AG09319 (cell line): ENCODE results near the gene TDRD1.

Source experiments
- DNase-seq: peaks from one replicate; pipeline ENCODE4 v3.0.0-alpha.2; 2010; ENCODE audit warnings: low read depth; ENCODE audit errors: extremely low read depth
- CTCF ChIP-seq: IDR thresholded peaks from 2 replicates; pipeline ENCODE4 v1.5.1; 2011; ENCODE audit warnings: low read depth, mild to moderate bottlenecking, inconsistent platforms, low read length, moderate library complexity

The TDRD1 gene

GRCh38 chr10:114232561-114233176 is 53.5 kb downstream of the TDRD1 start:
- no peak for TF ChIP-seq CTCF
- no peak for DNase-seq

DNA sequence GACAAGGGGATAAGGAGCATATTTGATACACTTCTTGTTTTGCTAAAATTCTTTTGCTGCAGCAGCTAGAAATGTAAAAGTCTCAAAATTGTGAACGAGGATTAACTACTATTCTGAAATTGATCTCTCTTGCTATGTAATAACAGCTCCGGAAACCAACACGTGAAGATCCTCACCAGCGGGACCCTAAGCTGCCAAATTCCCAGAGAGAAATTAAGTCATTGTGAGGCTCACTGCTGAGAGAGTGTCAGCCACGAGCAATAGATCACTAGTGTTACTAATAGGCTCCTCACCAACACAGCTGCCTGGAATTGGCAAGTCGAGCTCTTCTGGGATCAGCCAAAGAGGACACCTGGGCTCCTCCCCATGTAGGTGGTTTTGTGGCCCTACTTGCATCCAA is 54.3 kb downstream of the TDRD1 start:
- TF ChIP-seq CTCF: no peak
- no peak for DNase-seq

- no peak for DNase-seq
Measured at GRCh38 chr10:114234132-114234531, 55.0 kb downstream of the TDRD1 start.

DNA sequence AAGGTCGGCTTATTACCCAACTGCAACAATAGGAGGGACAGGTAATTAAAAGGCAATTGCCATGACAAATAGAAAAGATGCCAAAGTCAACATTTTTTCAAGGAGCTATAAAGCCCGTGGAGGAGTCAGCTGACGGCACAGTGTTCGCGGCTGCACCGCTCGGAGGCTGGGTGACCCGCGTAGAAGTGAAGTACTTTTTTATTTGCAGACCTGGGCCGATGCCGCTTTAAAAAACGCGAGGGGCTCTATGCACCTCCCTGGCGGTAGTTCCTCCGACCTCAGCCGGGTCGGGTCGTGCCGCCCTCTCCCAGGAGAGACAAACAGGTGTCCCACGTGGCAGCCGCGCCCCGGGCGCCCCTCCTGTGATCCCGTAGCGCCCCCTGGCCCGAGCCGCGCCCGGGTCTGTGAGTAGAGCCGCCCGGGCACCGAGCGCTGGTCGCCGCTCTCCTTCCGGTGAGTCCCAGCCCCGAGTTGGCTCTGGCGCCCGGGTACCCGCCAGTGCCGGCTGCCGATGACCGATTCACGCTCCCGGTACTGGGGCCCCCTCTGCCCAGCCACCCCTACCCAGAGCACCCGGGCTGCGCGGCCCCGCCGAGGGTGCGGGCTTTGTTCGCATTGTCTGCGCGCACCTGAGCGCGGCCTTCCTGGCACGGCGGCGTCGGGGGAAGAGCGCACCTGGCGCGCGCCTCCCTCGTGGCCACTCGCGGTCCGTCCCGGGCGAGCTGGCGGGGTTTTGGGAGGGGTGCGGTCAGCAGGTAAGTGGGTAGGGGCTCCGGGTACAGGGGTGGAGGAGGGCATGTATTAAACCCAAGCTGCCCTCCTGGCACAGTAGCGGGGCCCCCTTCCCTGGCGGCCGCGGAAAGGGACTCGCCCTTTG is 60.2 kb downstream of the TDRD1 start, which contains the start of gene VWA2:
TSS of gene VWA2 (plus strand) at position 138 of the 877 bp plus-strand sequence. CDS start 9,460 bp downstream, outside the sequence.
- no peak for TF ChIP-seq CTCF
- no peak for DNase-seq

More at GRCh38 chr10:114234132-114234531, 55.0 kb downstream of the TDRD1 start:
- no peak for TF ChIP-seq CTCF

- no peak for DNase-seq
- TF ChIP-seq CTCF: no peak
Measured at GRCh38 chr10:114239994-114240345, 60.8 kb downstream of the TDRD1 start.

DNA sequence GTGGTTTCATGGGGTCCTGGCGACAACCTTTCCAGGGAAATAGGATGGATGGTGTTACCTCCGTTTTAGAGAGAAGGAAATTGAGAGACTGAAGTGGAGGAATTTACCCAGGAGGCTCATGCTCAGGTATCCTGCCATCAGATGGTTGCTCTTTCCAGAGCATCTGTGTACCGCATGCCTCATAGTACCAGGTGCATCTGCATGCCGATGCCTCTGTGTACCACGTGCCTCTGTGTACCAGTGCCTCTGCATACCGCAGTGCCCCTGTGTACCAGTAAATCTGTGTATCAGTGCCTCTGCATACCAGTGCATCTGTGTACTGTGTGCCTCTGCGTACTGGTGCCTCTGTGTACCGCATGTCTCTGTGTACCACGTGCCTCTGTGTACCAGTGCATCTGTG is 63.1 kb downstream of the TDRD1 start:
- no peak for DNase-seq
- TF ChIP-seq CTCF: no peak

GRCh38 chr10:114243661-114244060 is 64.5 kb downstream of the TDRD1 start:
- TF ChIP-seq CTCF: no peak
- DNase-seq: no peak
